Astrocyte (in vitro differentiated cells and primary cell): ENCODE measurements around the gene DTNBP1.

Experiments
- EZH2 ChIP-seq: IDR thresholded peaks from 2 replicates; pipeline ENCODE4 v1.6.1; 2012; ENCODE audit warnings: mild to moderate bottlenecking, low read length, inconsistent platforms; ENCODE audit not compliant: insufficient read depth
- TF ChIP-seq, protein P1 (sequence below): IDR thresholded peaks from 2 replicates; pipeline ENCODE4 v1.5.1; 2011; ENCODE audit warnings: low read depth, mild to moderate bottlenecking, inconsistent platforms, low read length, moderate library complexity; ENCODE audit not compliant: insufficient read depth

DNA sequence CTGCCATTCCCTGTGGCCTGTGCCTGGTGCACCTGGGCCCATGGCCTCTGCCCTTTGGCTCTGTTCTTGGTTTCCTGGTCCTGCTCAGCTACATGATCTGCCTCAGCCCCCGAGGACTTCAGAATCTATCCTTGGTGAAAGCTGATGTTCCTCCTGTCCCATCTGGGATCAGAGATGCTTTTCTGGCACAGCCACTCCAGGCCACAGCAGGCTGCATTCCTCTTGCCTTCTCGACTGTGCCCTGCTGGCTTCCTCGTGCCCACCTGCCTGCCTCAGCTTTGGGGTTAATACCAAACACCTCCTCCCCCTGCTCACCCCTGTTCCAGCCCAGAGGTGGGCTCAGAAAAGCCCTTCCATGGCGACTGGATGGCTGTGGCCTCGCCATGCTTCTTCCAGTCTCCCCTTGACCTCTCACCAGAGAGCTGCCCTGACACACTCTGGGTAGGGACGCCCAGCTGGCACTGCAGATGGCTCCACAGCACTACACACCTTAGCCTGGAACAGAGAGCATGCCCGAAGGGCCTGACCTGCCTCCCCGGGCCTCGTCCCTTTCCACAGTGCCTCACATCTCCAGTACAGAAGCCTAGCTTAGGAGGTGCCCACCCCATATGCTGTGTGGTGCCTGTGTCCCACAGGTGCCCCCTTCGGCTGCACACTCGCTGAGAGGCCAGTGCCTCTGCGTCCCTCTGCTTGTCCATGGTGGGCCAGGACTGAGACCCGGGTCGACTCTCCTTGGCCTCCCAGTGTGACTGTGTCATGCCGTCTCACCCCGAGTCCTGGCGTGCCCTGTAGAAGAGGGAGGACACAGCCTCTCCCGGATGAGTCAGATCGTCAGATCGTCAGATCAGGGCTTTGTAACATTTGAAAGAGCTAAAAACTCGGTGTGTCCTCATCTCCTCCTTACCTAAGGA is 148.8 kb downstream of the DTNBP1 start:
- TF ChIP-seq, protein P1, sequence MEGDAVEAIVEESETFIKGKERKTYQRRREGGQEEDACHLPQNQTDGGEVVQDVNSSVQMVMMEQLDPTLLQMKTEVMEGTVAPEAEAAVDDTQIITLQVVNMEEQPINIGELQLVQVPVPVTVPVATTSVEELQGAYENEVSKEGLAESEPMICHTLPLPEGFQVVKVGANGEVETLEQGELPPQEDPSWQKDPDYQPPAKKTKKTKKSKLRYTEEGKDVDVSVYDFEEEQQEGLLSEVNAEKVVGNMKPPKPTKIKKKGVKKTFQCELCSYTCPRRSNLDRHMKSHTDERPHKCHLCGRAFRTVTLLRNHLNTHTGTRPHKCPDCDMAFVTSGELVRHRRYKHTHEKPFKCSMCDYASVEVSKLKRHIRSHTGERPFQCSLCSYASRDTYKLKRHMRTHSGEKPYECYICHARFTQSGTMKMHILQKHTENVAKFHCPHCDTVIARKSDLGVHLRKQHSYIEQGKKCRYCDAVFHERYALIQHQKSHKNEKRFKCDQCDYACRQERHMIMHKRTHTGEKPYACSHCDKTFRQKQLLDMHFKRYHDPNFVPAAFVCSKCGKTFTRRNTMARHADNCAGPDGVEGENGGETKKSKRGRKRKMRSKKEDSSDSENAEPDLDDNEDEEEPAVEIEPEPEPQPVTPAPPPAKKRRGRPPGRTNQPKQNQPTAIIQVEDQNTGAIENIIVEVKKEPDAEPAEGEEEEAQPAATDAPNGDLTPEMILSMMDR = no peak
- no peak for TF ChIP-seq EZH2
